HG03558 (cell line): Measurements from ENCODE around the gene PROKR1.
"Not testable (repeated sequence)": the region's sequence is repeated elsewhere in the genome, so short reads cannot be mapped to it uniquely, and the experiment has no call there.

ENCODE experiments used
- ATAC-seq: cut with Tn5 transposase; IDR thresholded peaks from one replicate; pipeline ENCODE4 v1.9.1; 2021; ENCODE audit warnings: moderate number of reproducible peaks; ENCODE audit not compliant: unreplicated experiment; ENCODE audit errors: extremely low read depth

PROKR1 gene

DNA sequence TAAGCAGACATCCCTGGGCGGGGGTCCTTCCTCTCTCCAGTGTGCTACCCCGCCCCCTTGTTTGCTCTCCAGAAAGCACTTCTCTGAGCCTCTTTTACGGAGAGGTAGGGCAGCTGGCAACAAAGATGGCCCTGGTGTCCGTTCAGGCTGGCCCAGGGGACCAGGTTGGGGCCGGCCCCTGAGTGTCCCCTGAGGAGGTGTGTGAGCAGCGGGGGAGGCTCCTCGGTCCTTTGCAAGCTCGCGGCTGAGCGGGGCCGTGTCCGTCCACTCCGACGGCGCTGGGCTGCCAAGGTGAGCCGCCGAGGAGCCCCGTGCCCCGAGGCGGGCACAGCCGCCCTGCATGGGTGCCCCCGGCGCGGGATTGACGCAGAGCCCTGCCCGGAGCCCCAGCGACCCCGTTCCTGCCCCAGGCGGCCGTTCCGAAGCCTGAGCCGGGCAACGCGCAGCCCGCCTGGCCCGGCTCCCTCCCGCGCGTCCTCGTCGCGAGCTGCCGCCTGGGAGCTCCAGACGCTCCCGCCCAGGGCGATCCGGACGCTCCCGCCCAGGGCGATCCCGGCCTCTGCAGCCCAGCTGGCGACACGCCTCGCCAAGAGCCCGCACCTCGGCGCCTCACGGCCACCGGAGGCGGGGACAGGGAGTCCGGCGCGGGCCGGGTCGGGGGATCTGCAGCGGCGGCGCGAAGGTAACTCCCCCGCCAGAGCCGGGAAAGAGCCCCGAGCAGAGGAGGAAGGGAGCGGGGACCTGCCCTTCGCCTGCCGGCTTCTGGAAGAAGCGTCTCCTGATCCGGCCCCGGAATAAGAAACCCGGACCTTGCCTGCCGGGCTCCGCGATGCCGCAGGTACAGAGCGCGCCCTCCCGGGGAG lies at the start of gene PROKR1:
PROKR1 (plus strand) TSS at position 569 of the 863 bp plus-strand sequence. CDS start 2,243 bp downstream, outside the sequence.
- ATAC-seq = no peak

DNA sequence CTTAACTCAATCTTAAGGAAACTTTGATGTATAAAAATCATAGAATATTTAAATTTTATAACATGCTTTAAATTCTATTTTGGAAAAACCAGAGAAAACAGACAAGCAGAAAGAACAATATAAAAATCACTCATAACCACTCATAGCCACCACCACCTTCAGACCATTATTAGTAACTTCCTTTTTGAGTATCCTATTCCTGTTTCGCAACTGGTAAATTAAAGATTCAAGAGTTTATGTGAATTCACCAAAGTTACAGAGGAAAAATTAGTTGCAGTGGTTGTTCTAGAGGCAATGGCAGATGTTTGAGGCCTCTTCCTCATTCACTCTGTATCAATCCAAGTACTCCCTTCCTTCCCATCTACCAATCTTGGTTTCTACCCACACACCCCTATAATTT lies 49.3 kb upstream of the PROKR1 start:
- no peak for ATAC-seq

DNA sequence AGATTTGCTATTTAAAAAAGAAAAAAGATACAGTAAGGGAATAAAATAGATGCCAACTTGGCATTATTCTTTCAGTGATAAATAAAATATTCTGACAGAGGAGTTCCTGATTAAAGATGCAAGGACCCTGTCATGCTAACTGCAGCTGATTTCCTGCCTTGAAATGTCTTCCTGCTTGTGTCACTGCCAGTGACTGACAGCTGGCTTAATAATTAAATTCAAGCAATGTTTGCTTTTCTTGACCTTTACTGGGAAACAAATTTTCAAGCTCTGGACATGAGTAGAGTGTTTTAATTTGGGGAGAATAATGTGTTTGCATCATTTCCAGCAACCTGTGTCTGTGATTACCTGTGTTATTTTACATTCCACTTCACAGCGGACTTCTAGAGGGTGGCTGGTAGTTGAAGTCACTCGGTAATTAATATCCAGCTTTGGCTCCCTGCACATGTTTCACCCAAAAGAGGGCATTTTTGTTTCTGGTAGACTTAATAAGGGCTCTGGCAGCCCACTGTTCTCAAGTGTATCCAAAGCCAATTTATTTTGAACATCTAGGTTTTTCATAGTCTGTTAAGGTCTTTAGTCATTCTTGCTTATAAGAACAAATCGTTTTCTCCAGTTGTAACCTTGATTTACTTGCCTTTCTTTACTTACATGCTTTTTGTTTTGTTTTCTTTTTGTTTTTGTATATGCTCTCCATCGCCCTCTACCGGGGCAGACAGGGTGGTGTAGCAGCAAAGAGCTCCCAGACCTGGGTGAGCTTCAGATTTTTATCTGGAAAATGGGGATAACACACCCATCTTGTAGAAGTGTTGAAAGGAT lies 48.5 kb upstream of the PROKR1 start:
- no peak for ATAC-seq

DNA sequence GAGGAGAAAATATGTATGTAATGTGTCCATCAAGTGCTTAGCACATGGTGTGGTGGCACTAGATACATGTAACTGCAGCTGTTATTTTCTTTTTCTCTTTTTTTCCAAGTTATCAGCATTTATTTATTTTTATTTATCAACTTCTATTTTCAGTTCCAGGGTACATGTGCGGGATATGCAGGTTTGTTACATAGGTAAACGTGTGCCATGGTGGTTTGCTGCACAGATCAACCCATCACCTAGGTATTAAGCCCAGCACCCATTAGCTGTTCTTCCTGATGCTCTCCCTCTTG lies 47.9 kb upstream of the PROKR1 start:
- not testable (repeated sequence) for ATAC-seq

DNA sequence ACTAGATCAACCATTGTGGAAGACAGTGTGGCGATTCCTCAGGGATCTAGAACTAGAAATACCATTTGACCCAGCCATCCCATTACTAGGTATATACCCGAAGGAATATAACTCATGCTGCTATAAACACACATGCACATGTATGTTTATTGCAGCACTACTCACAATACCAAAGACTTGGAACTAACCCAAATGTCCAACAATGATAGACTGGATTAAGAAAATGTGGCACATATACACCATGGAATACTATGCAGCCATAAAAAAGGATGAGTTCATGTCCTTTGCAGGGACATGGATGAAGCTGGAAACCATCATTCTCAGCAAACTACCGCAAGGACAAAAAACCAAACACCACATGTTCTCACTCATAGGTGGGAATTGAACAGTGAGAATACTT lies 42.9 kb upstream of the PROKR1 start:
- ATAC-seq = not testable (repeated sequence)

DNA sequence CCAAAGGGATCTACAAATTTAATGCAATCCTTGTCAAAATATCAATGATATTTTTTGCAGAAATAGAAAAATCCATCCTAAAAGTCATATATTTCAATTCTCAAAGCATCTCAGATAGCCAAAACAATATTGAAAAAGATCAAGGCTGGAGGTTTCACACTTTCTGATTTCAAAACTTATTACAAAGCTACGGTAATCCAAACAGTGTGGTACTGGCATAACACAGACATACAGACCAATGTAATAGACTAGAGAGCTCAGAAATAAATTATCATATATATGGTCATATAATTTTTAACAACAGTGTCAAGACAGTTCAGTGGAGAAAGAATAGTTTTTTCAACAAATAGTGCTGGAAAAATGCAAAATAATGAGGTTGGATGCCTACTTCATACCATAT lies 40.3 kb upstream of the PROKR1 start:
- no peak for ATAC-seq

DNA sequence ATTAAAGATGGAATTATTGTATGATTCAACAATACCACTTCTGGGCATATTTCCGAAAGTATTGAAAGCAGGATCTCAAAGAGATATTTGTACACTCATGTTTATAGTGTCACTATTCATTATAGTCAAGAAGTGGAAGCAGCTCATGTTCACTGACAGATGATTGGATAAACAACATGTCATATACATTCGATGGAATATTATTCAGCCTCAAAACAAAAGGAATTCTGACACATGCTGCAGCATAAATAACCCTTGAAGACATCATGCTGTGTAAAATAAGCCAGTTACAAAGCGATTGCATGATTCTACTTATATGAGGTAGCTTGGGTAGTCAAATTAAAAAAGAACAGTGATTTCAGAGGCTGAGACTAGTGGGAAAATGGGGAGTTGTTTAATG lies 39.3 kb upstream of the PROKR1 start:
- no peak for ATAC-seq

DNA sequence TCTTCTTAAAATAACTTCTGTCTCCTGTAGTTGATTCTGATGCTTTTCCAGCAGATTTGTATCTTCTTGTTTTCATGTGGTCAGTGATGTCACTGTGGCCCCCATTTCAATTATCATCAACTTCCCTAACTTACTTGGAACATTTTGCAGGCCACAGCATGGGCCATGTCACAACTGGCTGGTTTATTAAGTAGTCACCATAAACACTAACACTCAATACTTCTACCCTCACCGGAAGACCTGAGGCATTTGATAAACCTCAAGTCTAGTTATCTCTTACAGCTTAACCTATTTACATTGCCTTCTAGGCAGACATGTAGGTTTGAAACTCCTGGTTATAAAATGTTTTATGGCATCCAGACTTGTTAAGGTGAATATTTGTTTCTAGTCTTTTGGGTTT lies 37.4 kb upstream of the PROKR1 start:
- no peak for ATAC-seq

DNA sequence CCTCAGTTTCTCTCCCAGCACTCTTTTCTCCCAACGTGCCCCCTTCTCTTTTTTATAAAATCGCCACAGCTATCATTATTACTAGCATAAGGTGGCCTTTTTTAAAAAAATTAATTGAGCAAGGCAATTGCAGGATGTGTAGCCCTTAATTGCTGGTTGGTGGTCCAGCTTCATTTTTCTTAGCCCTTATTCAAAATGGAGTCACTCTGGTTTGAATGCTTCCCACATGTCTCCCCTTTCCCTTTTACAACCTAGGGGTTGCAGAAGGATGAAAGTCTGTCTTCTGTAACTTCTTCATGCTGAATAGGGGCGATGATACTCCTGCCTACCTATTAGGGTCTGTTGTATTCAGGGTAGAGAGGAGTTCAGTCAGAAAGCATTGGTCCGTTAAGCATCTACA lies 36.6 kb upstream of the PROKR1 start:
- no peak for ATAC-seq

DNA sequence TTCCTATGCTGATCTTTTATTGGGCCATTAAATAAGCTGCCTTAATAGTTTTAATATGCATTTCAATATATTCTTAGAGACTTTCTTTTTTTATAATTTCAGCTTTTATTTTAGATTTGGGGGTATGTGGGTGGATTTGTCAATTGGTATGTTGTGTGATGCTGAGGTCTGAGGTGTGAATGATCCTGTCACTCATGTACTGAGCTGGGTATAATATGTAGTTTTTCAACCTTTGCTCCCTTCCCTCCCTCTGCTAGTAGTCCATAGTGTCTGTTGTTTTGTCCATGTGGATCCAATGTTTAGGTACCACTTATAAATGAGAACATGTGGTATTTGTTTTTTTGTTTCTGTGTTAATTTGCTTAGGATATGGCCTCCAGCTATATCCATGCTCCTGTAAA lies 35.5 kb upstream of the PROKR1 start:
- no peak for ATAC-seq

DNA sequence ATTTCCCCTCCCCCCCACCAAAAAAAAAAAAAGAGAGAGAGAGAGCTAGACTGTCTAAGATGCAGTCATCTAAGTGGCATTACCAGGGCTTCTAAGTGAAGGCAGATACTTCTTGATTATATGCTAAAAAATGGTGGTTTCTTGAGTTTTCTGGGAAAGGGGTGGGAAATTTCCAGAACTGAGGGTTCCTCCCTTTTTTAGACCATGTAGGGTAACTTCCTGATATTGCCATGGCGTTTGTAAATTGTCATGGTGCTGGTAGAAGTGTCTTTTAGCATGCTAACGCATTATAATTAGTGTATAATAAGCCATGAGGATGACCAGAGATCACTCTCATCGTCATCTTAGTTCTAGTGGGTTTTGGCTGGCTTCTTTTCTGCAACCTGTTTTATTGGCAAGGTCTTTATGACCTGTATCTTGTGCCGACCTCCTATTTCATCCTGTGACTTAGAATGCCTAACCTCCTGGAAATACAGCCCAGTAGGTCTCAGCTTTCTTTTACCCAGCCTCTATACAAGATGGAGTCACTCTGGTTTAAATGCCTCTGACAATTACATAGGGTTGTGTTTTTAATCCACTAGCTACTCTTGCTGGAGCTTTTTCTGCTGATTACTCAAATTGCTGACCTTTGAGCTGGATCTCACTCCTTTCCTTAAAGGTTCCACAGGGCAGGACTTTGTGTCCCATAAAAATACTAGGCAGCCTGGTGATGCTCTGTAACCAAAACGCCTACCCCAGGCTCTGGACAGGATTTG lies 30.4 kb upstream of the PROKR1 start:
- no peak for ATAC-seq

DNA sequence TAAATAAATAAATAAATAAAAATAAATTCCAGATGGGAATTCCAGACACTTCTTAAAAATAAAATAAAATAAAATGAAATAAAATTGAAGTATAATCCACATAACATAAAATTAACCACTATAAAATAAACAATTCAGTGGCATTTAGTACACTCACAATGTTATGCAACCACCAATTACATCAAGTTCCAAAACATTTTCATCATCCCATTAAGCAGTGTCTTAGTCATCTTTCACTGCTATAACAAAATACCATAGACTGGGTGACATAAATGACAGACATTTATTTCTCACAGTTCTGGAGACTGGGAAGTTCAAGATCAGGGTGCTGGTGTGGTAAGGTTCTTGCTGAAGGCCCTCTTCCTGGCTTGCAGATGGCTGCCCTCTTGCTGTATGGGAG lies 22.6 kb upstream of the PROKR1 start:
- no peak for ATAC-seq

DNA sequence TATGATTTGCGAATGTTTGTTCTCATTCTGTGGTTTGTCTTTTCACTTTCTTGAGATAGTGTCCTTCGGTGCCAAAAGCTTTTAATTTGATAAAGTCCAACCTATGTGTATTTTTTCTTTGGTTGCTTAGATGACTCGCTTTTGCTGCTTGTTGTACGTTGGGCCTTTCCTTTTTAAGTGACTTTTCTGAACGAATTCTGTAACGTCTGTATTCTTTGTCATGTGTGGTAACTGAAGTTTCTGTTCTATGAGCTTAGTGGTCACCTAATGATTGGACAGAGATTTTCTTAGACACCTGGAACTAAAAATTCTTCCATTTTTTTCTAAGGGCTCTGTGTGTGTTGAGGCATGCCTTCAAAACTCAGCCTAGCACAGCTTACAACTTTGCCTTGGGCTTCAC lies 19.6 kb upstream of the PROKR1 start:
- ATAC-seq = no peak

DNA sequence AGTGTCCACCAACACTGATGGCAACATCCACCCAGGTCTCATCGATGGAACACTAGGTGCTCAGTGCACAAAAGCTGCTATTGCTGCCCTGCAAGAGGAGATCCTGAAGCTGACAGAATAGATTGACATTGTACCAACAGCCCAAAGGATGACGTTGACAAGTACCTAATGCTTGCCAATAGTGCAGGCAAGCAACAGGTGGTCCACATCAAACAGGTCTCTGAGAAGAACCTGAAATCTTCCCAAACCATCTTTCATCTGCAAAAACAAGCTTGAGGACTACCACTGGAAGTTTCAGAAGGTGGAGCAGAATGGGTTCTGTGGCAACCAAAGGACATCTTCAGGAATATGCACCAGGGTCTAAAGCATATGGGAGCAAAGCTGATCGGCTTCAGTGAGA lies 15.8 kb upstream of the PROKR1 start:
- ATAC-seq = no peak

DNA sequence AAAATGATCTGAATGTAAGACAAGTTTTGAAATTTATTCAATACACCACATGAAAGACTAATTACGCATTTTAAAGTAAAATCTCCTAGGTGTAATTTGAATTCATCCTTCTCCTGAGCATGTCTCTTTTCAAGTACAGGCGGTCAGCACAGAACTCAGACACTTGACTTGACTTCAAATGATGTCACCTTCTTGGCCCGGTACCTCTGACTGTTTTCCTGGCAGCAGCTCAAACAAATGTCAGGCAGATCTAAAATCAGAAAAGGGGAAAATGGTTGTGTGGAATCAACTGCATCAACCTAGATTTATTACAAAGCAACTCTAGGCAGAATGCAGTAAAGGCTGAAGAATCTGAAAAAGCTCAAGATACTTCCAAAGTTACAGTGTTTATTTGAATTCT lies 11.4 kb upstream of the PROKR1 start:
- ATAC-seq = no peak

DNA sequence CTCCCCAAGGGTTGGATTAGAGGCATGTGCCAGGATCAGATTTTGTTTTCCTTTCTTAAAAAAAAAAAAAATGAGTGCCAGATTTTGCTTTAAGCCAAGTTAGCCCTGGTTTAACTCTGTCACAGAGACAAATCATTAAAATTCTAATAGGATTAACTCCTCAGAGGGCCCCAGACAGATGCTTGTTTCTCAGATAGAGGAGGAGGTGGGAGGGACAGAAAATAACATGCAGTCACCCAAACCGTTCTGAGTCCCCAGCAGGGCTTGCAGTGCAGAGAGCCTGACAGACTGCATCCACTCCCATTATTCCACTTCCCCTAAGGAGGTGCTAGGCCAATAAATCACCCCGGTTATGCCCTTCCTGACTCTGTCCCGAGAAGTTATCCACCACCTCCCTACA lies 6.3 kb upstream of the PROKR1 start:
- no peak for ATAC-seq

DNA sequence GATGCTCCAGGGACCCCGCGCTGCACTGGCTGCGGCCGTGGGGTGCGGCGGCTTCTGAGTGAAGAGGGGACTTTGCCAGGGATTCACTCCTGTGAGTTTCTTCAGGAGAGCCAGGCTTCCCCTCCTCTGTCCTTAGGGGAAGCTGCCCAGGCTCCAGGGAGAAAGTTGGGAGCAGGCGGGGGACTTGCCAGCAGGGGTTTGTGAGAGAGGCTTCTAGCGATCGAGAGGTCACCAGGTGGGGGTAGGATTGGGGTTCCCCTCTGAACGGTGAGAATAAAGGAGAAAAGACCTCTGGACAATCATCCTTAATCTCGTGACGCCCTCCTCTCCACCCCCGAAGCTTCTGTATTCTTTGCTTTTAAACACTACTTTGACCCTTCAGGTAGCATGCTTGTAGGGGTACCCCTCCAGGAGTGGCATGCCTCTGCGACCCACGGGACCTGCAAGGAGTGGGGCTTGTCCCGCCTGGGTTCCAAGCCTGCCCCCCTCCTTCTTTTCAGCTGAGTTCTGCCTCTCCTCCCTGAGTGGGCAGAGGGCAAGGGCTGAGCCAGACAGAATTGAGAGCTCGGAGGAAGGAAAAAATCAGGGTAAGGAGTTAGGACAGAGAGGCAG lies 601 bp downstream of the PROKR1 start:
- no peak for ATAC-seq

DNA sequence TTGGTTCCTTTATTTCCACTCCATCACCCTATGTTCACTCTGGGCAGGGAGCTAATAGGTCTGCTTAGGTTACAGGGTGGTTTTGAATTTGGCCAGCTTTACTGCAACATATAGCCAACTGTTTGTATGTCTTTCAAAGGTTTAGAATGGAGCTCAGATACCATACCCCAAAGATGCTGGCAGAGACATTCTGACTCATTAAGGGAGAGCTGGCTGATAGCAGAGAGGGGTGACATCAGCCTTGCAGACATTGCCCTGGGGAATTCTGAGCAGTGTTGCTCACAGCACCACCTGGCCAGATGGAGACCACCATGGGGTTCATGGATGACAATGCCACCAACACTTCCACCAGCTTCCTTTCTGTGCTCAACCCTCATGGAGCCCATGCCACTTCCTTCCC lies 2.1 kb downstream of the PROKR1 start:
- no peak for ATAC-seq

DNA sequence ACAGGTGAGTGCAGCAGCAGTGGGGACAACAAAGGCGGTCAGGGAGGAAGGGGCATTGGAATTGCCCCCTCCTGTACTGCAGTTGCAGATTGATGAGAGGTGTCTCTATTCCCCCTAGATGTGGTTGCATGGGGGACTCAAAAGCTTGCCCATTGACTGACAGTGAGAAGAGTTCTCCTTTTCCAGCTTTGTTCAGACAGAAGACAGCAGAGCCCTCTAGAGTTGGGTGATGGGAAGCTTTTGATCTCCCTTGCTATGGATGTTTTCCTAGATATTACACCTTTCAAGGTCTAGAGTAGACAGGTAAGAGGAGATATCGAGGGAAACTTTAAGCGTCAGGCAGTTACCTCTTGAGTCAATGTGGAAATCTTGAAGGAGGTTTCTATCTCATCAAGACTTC lies 2.9 kb downstream of the PROKR1 start:
- ATAC-seq = no peak

DNA sequence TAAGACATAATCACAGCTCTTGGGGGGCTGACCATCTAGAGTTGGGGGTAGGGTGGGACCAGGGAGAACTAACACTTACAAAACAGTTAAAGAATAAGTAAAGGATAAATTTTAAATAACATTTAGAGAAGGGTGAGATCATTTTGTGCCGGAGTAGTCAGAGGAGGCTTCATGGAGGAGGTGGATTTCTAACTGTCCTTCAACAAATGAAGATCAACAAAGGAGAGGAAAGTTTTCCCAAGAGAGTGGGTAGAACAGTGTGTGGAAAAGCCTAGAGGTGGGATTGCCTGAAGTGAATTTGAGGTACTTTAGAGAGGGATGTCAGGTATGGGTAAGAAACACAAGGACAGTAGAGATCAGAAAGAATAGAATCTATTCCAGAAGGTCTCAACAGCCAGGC lies 7.3 kb downstream of the PROKR1 start:
- ATAC-seq = no peak

DNA sequence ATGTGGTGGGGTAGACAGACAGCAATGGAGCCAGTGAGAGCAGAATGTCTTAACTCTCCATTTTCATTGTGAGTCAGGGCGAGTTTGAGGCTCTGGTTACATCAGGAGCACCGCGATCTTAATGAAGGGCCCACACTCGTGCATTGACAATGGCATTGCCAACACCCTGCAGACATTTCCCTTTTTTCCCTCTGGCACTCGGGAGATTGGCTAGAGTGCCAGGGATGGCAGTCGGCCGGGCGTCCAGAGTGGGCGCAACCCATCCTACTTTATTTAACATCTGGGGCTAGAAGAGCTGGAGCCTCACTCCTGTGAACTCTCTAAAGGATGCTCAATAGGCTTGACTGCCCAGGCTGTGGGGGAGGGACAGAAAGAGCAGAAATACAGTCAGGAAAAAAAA lies 9.7 kb downstream of the PROKR1 start:
- ATAC-seq = no peak
